NK-92 treated with Interleukin-12 subunit alpha and Interleukin-12 subunit beta, amount 100 ng/mL, for 24 hours (cell line): ENCODE data around the gene MRPL53.
"Not testable (repeated sequence)": the region's sequence is repeated elsewhere in the genome, so short reads cannot be mapped to it uniquely, and the experiment has no call there.

Experiments used
- DNase-seq: peaks from one replicate; lab custom pipeline; 2025; lab: John Stamatoyannopoulos, UW

Gene MRPL53

GRCh38 chr2:74450570-74451190 lies 21.8 kb downstream of the MRPL53 start:
- DNase-seq = no peak

- DNase-seq = no peak
Measured at GRCh38 chr2:74448771-74449170, 23.7 kb downstream of the MRPL53 start.

- no peak for DNase-seq
Measured at GRCh38 chr2:74447230-74447999, 25.1 kb downstream of the MRPL53 start.

- no peak for DNase-seq
Measured at GRCh38 chr2:74444498-74445318, 27.8 kb downstream of the MRPL53 start.

- not testable (repeated sequence) for DNase-seq
Measured at GRCh38 chr2:74442483-74443297, 29.8 kb downstream of the MRPL53 start.

GRCh38 chr2:74441690-74442482 lies 30.6 kb downstream of the MRPL53 start, which contains the start of gene RTKN:
Gene RTKN (minus strand): TSS chr2:74441937. CDS start chr2:74441816, 121 bp downstream.
- no peak for DNase-seq

GRCh38 chr2:74441170-74441689 lies 31.2 kb downstream of the MRPL53 start:
- DNase-seq = no peak

GRCh38 chr2:74440378-74441169 lies 31.9 kb downstream of the MRPL53 start:
- DNase-seq = no peak

- no peak for DNase-seq
Measured at GRCh38 chr2:74439803-74440377, 32.6 kb downstream of the MRPL53 start.

- no peak for DNase-seq
Measured at GRCh38 chr2:74439373-74439772, 33.1 kb downstream of the MRPL53 start.

GRCh38 chr2:74438248-74438647 lies 34.2 kb downstream of the MRPL53 start:
- no peak for DNase-seq

- no peak for DNase-seq
Measured at GRCh38 chr2:74436848-74437695, 35.4 kb downstream of the MRPL53 start.

- DNase-seq = no peak
Measured at GRCh38 chr2:74436111-74436805, 36.2 kb downstream of the MRPL53 start.

GRCh38 chr2:74430502-74430901 lies 42.0 kb downstream of the MRPL53 start:
- no peak for DNase-seq

- DNase-seq = no peak
Measured at GRCh38 chr2:74429487-74430451, 42.7 kb downstream of the MRPL53 start.

- DNase-seq = no peak
Measured at GRCh38 chr2:74428675-74429074, 43.8 kb downstream of the MRPL53 start.

GRCh38 chr2:74427551-74427950 lies 44.9 kb downstream of the MRPL53 start:
- DNase-seq = no peak
